ENCODE measurements around the gene UTP3.
"Not testable (repeated sequence)": the region's sequence is repeated elsewhere in the genome, so short reads cannot be mapped to it uniquely, and the experiment has no call there.

UTP3 gene

DNA sequence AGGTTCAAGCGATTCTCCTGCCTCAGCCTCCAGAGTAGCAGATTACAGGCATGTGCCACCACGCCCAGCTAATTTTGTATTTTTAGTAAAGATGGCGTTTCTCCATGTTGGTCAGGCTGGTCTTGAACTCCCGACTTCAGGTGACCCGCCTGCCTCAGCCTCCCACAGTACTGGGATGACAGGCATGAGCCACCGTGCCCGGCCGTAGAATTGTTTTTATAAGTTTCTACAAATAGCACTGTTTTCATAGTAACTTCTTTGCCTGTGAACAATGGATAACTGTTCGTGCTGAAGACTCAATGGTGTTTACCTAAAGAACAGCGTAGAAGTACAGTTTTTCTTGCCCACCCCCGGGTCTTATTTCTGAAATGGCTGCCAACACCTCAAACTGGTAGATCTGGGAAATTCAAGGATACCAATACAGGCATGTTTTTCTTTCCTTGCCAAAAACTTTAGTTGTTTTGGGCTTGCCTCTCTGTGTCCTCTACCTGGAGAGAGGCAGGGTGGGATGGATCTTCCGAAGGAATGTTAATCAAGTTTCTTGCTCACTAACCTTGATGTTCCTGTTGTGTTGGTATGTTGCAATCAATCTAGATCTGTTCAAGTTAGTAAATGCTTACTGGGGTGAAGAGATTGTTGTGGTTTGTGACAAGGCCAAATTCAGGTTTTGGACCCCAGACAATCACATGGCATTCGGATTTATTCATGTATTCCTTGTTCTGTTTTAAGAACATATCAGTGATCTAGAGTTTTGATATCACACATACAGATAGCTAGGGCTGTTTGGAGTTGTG is 30.7 kb downstream of the UTP3 start:
- DNase-seq: no peak

DNA sequence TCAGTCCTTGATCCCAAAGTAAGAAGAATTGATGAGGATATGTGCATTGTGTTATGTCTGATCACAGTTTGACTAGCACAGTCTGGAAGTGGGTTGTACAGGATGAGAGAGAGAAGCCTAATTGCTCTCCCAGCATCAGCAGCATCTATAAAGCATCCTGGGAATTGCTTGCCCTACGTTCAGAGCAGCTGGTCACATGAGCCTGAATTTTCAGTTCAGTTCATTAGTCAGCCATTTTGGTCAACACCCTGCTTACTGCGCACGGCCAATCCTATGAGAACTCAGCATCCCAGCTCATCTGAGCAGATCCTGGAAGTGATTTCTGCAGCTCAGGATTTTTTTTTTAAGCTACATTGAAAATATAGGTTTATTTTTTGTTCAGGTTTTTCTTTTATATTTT is 33.4 kb downstream of the UTP3 start, which contains the start of gene RUFY3:
Gene RUFY3, plus strand, starts transcription at position 218 of the 400 bp plus-strand sequence. CDS start 610 bp downstream, outside the sequence.
- DNase-seq: no peak

DNA sequence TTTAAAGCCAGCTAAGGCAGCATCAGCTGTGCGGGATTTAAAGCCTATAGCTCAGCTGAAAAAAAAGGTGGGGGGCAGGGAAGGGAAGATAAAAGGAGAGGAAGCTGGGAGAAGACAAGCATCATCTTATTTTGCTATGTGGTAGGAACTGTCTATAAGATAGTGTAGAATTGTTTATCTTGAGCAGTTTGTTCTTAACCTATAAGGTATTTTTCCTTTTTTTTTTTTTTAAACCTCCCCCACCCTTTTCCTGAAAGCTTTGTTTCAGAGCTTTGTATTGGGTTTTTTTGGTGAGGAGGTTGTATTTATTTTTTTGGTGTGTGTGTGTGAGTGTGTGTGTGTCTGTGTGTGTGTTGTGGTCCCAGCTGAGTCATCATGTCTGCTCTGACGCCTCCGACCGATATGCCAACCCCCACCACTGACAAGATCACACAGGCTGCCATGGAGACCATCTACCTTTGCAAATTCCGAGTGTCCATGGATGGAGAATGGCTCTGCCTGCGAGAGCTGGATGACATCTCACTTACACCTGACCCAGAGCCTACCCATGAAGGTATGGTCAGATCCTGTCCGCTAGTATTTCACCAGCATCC is 34.0 kb downstream of the UTP3 start:
- DNase-seq: peak; percentile 5 to 23 (median 18)

DNA sequence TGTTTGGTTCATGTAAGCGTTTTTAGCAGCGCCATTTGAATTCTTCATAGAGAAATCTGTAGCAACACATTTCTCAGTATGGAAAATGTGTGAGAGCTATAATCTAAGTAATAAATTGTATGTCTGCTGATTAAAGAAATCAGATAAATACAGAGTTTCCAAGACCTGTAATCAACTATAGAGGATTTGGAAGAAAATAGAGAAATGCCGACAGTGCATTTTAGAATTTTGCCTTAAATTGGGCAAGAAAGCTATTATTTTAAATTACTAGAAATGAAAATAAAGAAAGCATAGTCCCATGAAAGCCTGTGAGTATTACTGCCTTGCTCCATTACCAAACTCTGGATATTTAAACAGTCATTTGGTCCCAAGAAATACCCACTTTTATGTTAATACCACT is 36.1 kb downstream of the UTP3 start:
- DNase-seq: no peak

DNA sequence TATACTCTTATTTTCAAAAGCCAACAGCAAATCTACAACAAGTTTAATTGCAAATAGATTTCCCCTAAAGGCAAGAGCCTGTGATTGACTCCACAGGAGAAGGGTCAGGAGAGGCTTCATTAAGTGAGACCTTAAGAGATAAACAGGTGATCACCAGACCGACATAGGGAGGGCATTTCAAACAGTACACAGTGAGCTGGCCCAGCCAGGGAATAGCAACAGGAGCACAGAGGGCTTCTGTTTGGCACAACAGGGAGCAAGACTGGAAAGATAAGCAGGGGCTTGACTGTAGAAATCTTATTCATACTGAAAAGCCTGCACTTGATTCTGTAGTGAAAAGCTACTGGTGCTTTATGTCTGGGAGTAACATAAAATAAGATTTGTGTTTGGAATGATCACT is 37.3 kb downstream of the UTP3 start:
- DNase-seq: no peak

DNA sequence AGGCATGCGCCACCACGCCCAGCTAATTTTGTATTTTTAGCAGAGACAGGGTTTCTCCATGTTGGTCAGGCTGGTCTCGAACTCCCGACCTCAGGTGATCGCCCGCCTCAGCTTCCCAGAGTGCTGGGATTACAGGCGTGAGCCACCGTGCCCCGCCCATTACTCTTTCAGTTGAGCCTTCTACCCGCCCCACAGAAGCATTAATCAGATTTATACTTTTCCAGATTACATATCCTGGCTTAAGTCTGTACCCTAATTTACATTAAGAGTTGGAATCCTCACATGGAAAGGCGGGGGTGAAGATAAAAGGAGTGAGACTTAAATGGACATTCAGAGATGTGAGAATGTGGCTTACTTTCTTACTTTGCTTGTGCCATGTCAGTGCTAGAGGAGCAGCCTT is 38.2 kb downstream of the UTP3 start:
- not testable (repeated sequence) for DNase-seq

DNA sequence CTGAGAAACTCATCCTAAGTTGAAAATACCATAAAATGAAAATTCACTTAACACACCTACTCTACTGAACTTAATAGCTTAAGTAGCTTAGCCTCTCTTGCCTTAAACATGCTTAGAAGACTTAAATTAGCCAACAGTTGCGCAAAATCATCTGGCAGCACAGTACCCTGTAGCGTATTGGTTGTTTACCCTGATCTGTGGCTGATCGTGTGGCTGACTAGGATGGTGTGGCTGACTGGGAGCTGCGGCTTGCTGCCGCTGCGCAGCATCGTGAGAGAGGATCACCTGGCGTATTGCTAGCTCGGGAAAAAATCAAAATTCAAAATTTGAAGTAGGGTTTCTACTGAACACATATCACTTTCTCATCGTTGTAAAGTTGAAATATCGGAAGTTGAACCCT is 39.8 kb downstream of the UTP3 start:
- no peak for DNase-seq

DNA sequence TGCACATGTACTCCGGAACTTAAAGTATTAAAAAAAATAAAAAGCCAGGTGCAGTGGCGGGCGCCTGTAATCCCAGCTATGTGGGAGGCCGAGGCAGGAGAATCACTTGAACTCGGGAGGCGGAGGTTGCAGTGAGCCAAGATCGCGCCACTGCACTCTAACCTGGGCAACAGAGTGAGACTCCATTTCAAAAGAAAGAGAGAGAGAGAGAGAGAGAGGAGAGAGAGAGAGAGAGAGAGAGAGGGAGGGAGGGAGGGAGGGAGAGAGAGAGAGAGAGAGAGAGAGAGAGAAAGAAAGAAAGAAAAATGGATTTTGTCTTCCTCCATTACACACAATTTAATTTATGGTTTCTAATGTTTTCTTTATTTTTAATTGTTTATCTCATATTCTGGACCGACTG is 44.5 kb downstream of the UTP3 start:
- DNase-seq: not testable (repeated sequence)

DNA sequence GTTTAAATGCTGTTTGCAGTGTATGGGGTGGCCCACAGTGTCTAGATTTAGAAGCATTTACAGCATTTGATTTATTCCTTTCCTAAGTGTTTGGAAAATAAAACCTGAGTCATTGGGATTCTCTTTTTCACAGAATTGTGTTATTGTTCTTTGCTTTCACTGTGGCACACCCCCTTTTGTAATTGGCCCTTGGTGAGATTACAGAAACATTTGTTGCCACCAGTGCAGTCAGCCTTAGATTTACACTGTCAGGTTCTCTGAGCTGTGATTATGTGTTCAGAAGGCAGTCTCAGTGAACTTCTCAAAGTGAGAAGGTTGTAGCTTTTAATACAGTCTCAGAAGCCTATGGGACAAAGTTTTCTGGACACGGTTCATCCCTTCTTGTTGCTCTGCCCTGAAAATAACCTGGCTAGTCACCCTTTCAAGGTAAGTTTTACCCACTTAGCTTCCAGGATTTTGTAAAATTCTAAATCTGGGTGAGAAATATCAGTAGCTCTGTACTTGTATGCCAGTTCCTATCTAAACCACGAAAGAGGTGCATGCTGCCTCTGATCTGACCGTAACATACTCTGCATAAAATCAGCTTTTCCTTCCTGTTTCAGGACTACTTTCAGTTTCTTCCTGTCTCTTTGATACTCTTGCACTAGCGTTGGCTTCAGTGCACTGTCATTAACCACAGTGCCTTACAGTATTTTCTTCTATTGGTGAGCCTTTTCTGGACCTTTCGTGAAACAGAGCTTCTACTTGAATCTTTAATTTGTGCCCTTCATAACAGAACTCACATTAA is 46.0 kb downstream of the UTP3 start:
- DNase-seq: peak in 5 of 6 experiments; percentile 2 to 73 (median 54)

DNA sequence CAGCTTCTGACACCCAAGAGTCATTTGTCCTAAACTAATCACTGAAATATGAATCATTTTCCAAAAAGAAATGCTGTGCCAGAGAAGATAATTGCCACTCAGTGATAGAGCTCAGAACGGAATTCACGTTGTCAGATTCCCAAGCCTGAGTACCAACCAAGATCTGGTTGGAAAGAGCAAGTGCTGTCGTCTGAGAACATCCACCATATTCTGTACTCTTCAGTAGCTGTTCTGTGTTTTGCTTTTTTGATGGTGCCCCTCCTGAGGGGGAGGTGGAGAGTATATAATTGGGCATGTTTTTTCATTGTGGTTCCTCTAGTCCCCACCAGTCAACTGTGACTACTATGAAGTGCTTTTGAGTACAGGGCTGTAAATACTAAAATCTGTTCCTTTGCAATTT is 46.6 kb downstream of the UTP3 start:
- peak in 1 of 6 experiments; percentile 19 for DNase-seq

DNA sequence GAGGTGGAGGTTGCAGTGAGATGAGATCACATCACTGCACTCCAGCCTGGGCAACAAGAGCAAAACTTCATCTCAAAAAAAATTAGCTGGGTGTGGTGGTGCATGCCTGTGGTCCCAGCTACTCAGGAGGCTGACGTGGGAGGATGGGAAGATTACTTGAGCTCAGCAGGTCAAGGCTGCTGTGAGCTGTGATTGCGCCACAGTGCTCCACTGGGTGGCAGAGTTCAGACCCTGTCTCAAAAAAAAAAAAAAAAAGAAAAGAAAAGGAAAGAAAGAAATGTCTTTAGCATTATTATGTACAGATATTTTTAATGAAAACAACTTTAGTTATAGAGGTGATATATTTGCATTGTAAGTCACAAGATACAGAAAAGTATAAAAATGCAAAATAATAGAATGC is 47.6 kb downstream of the UTP3 start:
- DNase-seq: peak in 3 of 6 experiments; percentile 2 to 17 (median 5)

DNA sequence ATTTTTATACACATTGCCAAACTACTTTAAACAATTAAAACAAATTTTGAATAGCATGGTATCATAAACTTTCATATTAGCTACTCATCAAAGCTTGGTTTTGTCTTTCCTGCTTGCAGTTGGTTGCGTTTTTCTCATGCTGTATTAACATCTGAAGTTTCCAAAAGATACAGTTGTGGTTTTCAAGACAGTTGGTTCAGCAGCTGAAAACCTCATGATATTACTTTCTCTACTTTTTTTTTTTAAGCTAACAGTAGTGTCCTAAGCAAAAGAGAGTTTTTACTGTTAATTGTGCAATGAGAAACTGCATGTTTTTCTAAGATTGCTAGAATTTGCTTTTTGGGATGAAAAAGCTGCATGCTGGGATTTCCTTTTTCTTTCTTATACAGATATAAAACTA is 48.7 kb downstream of the UTP3 start:
- DNase-seq: peak in 3 of 6 experiments; percentile 56 to 60 (median 58)

DNA sequence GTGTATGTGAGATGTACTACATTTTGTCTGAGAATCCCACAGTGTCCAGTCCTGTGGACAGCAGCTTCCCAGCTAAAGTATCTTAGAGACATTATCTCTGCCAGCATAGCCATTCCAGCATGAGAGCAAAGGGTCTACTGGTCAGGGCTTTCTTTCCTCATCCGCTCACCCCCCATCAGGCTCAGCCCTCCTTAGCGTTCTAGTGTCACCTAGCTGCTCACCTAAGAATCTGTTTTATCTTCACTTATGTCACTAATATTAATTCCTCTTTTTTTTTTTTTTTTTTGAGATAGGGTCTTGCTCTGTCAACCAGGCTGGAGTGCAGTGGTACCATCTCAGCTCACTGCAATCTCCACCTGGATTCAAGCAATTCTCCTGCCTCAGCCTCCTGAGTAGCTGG is 49.1 kb downstream of the UTP3 start:
- no peak for DNase-seq

DNA sequence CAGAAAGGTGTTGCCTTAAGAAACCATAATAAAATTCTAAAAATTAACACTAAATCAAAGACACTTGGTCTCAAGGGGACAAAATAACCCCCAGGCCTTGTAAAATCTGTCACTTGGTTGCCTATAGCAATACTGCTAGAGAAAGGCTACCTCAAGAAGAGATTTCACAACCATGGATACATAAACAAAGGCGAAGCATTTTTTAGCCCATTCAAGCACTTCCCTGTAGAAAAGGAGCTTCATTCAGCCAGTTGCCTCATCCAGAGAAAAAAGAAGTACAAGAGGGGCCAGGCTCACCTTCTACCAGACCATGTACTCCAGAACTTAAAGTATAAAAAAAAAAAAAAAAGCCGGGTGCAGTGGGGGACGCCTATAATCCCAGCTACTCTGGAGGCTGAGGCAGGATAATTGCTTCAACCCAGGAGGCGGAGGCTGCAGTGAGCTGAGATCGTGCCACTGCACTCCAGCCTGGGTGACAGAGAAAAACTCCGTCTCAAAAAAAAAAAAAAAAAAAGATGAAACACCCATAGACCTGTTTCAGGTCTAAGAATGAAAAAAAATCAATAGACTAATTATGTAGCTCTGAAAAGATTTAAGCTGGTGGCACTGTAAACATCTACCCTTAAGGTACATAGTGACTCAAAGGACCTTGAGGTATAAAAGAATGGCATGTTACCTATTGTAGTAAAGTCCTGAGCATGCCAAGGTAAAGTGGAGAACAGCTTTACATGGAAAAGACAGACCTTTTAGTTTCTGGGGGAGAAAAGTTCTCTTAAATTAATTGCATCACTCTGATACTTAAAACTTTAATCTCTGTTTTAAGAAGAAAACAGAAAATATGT is 51.4 kb downstream of the UTP3 start:
- no peak for DNase-seq
